Natural killer cell (primary cell): ENCODE results near the gene SPAG16. TPM values are rescaled to one million over a fixed set of nuclear protein-coding genes. Genes with fewer than 3 reads are reported as not detected.

Source experiments
- ATAC-seq, 3 donors: fragments of 150-1000 bp in 2 of 3; fragments of 200-7000 bp in 1 of 3; cut with Tn5 transposase; 1 replicate in 1 of 3; 2 replicates in 2 of 3; pipeline ENCODE4 v1.10.0; 2021; ENCODE audit warnings: mild to moderate bottlenecking in 2 of 3, moderate library complexity in 2 of 3
- DNase-seq, 2 donors: peaks; one replicate each; pipeline versions ENCODE4 v3.0.0 to v3.0.0-alpha.2; 2013 to 2021; ENCODE audit warnings: mixed read lengths in 1 of 2
- H3K27ac ChIP-seq: one replicate; pipeline ENCODE4 v1.5.1; 2013; ENCODE audit warnings: mild to moderate bottlenecking, low read length
- H3K27me3 ChIP-seq: one replicate; pipeline ENCODE4 v1.6.1; 2013; ENCODE audit warnings: low read length; ENCODE audit not compliant: control insufficient read depth, insufficient read depth
- H3K36me3 ChIP-seq: one replicate; pipeline ENCODE4 v1.6.1; 2013; ENCODE audit warnings: low read length; ENCODE audit not compliant: control insufficient read depth, insufficient read depth
- H3K4me1 ChIP-seq: one replicate; pipeline ENCODE4 v1.6.1; 2013; ENCODE audit warnings: low read length; ENCODE audit not compliant: control insufficient read depth, insufficient read depth
- H3K4me3 ChIP-seq: one replicate; pipeline ENCODE4 v1.5.1; 2013; ENCODE audit warnings: low read length
- H3K9me3 ChIP-seq: one replicate; pipeline ENCODE4 v1.6.1; 2013; ENCODE audit warnings: low read length; ENCODE audit not compliant: control insufficient read depth, insufficient read depth
- H3K27ac Mint-ChIP-seq, 2 donors: one replicate each; pipeline ENCODE4 v1.8.0; 2022; ENCODE audit warnings: mild to moderate bottlenecking in 2 of 2, mixed read lengths in 2 of 2, moderate library complexity in 1 of 2
- H3K27me3 Mint-ChIP-seq, 2 donors: one replicate each; pipeline ENCODE4 v1.8.0; 2022; ENCODE audit warnings: low read depth in 2 of 2, mixed read lengths in 2 of 2
- H3K36me3 Mint-ChIP-seq: one replicate; pipeline ENCODE4 v1.8.0; 2022; ENCODE audit warnings: mixed read lengths
- H3K4me1 Mint-ChIP-seq, 2 donors: one replicate each; pipeline ENCODE4 v1.8.0; 2022; ENCODE audit warnings: mixed read lengths in 2 of 2
- H3K4me3 Mint-ChIP-seq: one replicate; pipeline ENCODE4 v1.8.0; 2022; ENCODE audit warnings: mild to moderate bottlenecking, moderate library complexity, mixed read lengths
- H3K9me3 Mint-ChIP-seq, 2 donors: one replicate each; pipeline ENCODE4 v1.8.0; 2022; ENCODE audit warnings: mixed read lengths in 2 of 2
- CTCF ChIP-seq: fragments of 200-600 bp; IDR thresholded peaks from one replicate; pipeline ENCODE4 v1.8.0; 2022; ENCODE audit warnings: antibody characterized with exemption
- WGBS: methylation state at CpG from one replicate; pipeline ENCODE4 v1.1.7; 2013; ENCODE audit warnings: missing lambda C conversion rate; ENCODE audit not compliant: insufficient coverage; 5-methylcytosine and 5-hydroxymethylcytosine counted together
- intact Hi-C: fragments of 100-400 bp; cut with micrococcal nuclease; formaldehyde crosslinking; loops from one replicate; pipeline ENCODE4 v1.14.2; 2022
- total RNA-seq, 4 donors: library from RNA; stranded (reverse); fragments of 120-200 nt in 1 of 4; gene quantifications; one replicate each; pipeline versions ENCODE4 v1.2.3 to v1.2.4, GENCODE V29; 2013 to 2022

The SPAG16 gene
- total RNA-seq, 3 donors from 2014 or later (not counting 1 experiment from before 2014, with no cell fraction given), result 3.5 to 5.8 (median 4.0) TPM

- H3K36me3 ChIP-seq, result no peaks in the 10 kb centered on the region
- no peaks in the 10 kb centered on the region for H3K27me3 ChIP-seq
- H3K9me3 ChIP-seq, result no peaks in the 10 kb centered on the region
- H3K27ac ChIP-seq, result no peak overlapping the region
- Mint-ChIP-seq H3K4me1 (no peaks in the 10 kb centered on the region), H3K9me3 (peaks cover 5 to 18% of the 10 kb centered on the region in 2 donors), H3K4me3 (no peak overlapping the region), H3K27ac (no peak overlapping the region), H3K27me3 (no peaks in the 10 kb centered on the region), H3K36me3 (no peaks in the 10 kb centered on the region)
- intact Hi-C loops, result no loop called here
- no peak for TF ChIP-seq CTCF
- ATAC-seq, result no peak
- no peak for DNase-seq
- no peaks in the 10 kb centered on the region for H3K4me1 ChIP-seq
- H3K4me3 ChIP-seq, result no peak overlapping the region
- WGBS, result 43% methylated on average over 1 of the region's 2 CpGs
These were observed 722.3 kb downstream of the SPAG16 start for GRCh38 chr2:214006601-214007000.

- DNase-seq (no peak), ATAC-seq (no peak)
- Histone ChIP-seq H3K36me3 (no peaks in the 10 kb centered on the region), H3K4me3 (no peak overlapping the region), H3K27me3 (no peaks in the 10 kb centered on the region), H3K4me1 (no peaks in the 10 kb centered on the region), H3K9me3 (no peaks in the 10 kb centered on the region), H3K27ac (no peak overlapping the region)
- Mint-ChIP-seq H3K4me1 (no peaks in the 10 kb centered on the region), H3K36me3 (no peaks in the 10 kb centered on the region), H3K27me3 (no peaks in the 10 kb centered on the region), H3K27ac (no peak overlapping the region), H3K4me3 (no peak overlapping the region), H3K9me3 (peaks cover 10 to 22% of the 10 kb centered on the region in 2 donors)
- intact Hi-C loops, result no loop called here
- 90% methylated on average over 3 of the region's 3 CpGs for WGBS
- no peak for TF ChIP-seq CTCF
These were observed 727.4 kb downstream of the SPAG16 start for GRCh38 chr2:214011676-214012075.

GRCh38 chr2:214014551-214015220, 730.4 kb downstream of the SPAG16 start:
- Histone ChIP-seq H3K4me3 (no peak overlapping the region), H3K9me3 (no peaks in the 10 kb centered on the region), H3K4me1 (no peaks in the 10 kb centered on the region), H3K36me3 (no peaks in the 10 kb centered on the region), H3K27me3 (no peaks in the 10 kb centered on the region), H3K27ac (no peak overlapping the region)
- H3K27ac Mint-ChIP-seq, result no peak overlapping the region
- intact Hi-C loops, result no loop called here
- H3K4me3 Mint-ChIP-seq, result no peak overlapping the region
- 88% methylated on average over 7 of the region's 7 CpGs for WGBS
- H3K9me3 Mint-ChIP-seq, result peaks cover 7 to 16% of the 10 kb centered on the region in 2 donors
- no peaks in the 10 kb centered on the region for H3K4me1 Mint-ChIP-seq
- DNase-seq, result no peak
- TF ChIP-seq CTCF, result no peak
- no peaks in the 10 kb centered on the region for H3K36me3 Mint-ChIP-seq
- no peaks in the 10 kb centered on the region for H3K27me3 Mint-ChIP-seq
- ATAC-seq, result no peak
